K562 (cell line): ENCODE data around the gene NOD1. TPM values are rescaled to one million over a fixed set of nuclear protein-coding genes. Genes with fewer than 3 reads are reported as not detected.

Experiments
- CCAR2 ChIP-seq: fragments of 200-400 bp; formaldehyde crosslinking; IDR thresholded peaks from 2 replicates; pipeline ENCODE4 v1.6.1; 2017; ENCODE audit warnings: mild to moderate bottlenecking, low read depth, low read length
- CSDE1 ChIP-seq, 2 experiments: fragments of 450-650 bp; IDR thresholded peaks; 2 replicates each; pipeline ENCODE4 v1.6.1; 2016; ENCODE audit warnings: mild to moderate bottlenecking in 1 of 2
- HMGN3 ChIP-seq: IDR thresholded peaks from 2 replicates; pipeline ENCODE4 v1.6.1; 2011; ENCODE audit warnings: borderline replicate concordance, low read depth, mild to moderate bottlenecking, mixed read lengths, low read length; ENCODE audit not compliant: insufficient read length; ENCODE audit errors: extremely low read depth
- MECOM ChIP-seq: fragments of 250-450 bp; sonication (Bioruptor Pico); IDR thresholded peaks from 2 replicates; pipeline ENCODE4 v1.8.0; 2022; ENCODE audit warnings: inconsistent platforms
- MEIS2 ChIP-seq: fragments of 450-650 bp; IDR thresholded peaks from 2 replicates; pipeline ENCODE4 v1.6.1; 2014; ENCODE audit warnings: mild to moderate bottlenecking; ENCODE audit not compliant: partially characterized antibody
- PHB2 ChIP-seq: fragments of 450-650 bp; IDR thresholded peaks from 2 replicates; pipeline ENCODE4 v1.6.1; 2017; ENCODE audit warnings: low read depth
- SRSF3 ChIP-seq: fragments of 200-400 bp; formaldehyde crosslinking; IDR thresholded peaks from 2 replicates; pipeline ENCODE4 v1.6.1; 2016; ENCODE audit warnings: mild to moderate bottlenecking, low read length, moderate library complexity; ENCODE audit not compliant: insufficient read depth
- TFAM ChIP-seq: fragments of 250-450 bp; sonication (Bioruptor Pico); conservative IDR thresholded peaks from 2 replicates; pipeline ENCODE4 v1.5.0; 2021; ENCODE audit warnings: mild to moderate bottlenecking, moderate library complexity
- XRCC4 ChIP-seq: IDR thresholded peaks from one replicate; pipeline ENCODE4 v1.6.1; 2011; ENCODE audit not compliant: insufficient read depth, insufficient read length; ENCODE audit errors: extremely low read depth
- YY1 ChIP-seq, 3 experiments: IDR thresholded peaks; 2 replicates each; pipeline ENCODE4 v1.6.1; 2011; ENCODE audit warnings: low read length in 2 of 3, mild to moderate bottlenecking in 2 of 3, moderate library complexity in 2 of 3, borderline replicate concordance in 1 of 3, control low read depth in 1 of 3, low read depth in 1 of 3; ENCODE audit not compliant: insufficient read depth in 3 of 3, insufficient replicate concordance in 2 of 3, control insufficient read depth in 1 of 3, insufficient read length in 1 of 3; ENCODE audit errors: extremely low read depth in 1 of 3
- ZNF764 ChIP-seq: fragments of 250-450 bp; sonication (Bioruptor Pico); IDR thresholded peaks from 2 replicates; pipeline ENCODE4 v1.4.0; 2020; ENCODE audit warnings: low read depth, mild to moderate bottlenecking, moderate library complexity
- polyA plus RNA-seq, 8 experiments: library from polyadenylated mRNA; depleted of rRNA in 4 of 8; stranded (reverse) in 5 of 8; unstranded in 3 of 8; fragments of >200 nt; fragmentation: Nextera tagmentation in 2 of 8; fragmentation: Illumina TruSeq in 1 of 8; extraction: Ambion mirVana in 2 of 8; extraction: Trizol in 1 of 8; gene quantifications; 2 replicates each; pipeline versions ENCODE4 v1.2.1 to v1.2.3, GENCODE V29; 2011 to 2014; ENCODE audit warnings: inconsistent platforms in 1 of 8, missing spikeins in 1 of 8
- total RNA-seq, 7 experiments: library from RNA; depleted of rRNA in 6 of 7; stranded (reverse); fragments of >200 nt in 6 of 7; fragmentation: Illumina TruSeq in 2 of 7; extraction: Trizol in 2 of 7; gene quantifications; 2 replicates each; pipeline versions ENCODE4 v1.2.1 to v1.2.3, GENCODE V29; 2011 to 2021; ENCODE audit warnings: low replicate concordance in 1 of 7
- TF ChIP-seq, protein P1 (sequence below): fragments of 450-650 bp; IDR thresholded peaks from 2 replicates; pipeline ENCODE4 v1.6.1; 2016; ENCODE audit warnings: mild to moderate bottlenecking, moderate library complexity
- TF ChIP-seq, protein P2 (sequence below), 2 experiments: fragments of 450-650 bp in 1 of 2; sonication (generic) in 1 of 2; formaldehyde crosslinking in 1 of 2; IDR thresholded peaks in 1 of 2; conservative IDR thresholded peaks in 1 of 2; 2 replicates each; pipeline versions ENCODE4 v1.6.1 to v1.8.1; 2016 to 2023; ENCODE audit warnings: mild to moderate bottlenecking in 2 of 2, moderate library complexity in 2 of 2, inconsistent platforms in 1 of 2, missing genetic modification reagents in 1 of 2
- TF ChIP-seq, protein P3 (sequence below): IDR thresholded peaks from 2 replicates; pipeline ENCODE4 v1.6.1; 2014; ENCODE audit warnings: antibody characterized with exemption

Gene NOD1
- total and polyA plus RNA-seq, 9 of the 15 experiments (the other 6 are each of a cell fraction or from before 2014, with no cell fraction given) = 0.34 to 7.1 (median 4.7) TPM

GRCh38 chr7:30521532-30521931 is 42.9 kb upstream of the NOD1 start (continued):
- TF ChIP-seq, protein P1, sequence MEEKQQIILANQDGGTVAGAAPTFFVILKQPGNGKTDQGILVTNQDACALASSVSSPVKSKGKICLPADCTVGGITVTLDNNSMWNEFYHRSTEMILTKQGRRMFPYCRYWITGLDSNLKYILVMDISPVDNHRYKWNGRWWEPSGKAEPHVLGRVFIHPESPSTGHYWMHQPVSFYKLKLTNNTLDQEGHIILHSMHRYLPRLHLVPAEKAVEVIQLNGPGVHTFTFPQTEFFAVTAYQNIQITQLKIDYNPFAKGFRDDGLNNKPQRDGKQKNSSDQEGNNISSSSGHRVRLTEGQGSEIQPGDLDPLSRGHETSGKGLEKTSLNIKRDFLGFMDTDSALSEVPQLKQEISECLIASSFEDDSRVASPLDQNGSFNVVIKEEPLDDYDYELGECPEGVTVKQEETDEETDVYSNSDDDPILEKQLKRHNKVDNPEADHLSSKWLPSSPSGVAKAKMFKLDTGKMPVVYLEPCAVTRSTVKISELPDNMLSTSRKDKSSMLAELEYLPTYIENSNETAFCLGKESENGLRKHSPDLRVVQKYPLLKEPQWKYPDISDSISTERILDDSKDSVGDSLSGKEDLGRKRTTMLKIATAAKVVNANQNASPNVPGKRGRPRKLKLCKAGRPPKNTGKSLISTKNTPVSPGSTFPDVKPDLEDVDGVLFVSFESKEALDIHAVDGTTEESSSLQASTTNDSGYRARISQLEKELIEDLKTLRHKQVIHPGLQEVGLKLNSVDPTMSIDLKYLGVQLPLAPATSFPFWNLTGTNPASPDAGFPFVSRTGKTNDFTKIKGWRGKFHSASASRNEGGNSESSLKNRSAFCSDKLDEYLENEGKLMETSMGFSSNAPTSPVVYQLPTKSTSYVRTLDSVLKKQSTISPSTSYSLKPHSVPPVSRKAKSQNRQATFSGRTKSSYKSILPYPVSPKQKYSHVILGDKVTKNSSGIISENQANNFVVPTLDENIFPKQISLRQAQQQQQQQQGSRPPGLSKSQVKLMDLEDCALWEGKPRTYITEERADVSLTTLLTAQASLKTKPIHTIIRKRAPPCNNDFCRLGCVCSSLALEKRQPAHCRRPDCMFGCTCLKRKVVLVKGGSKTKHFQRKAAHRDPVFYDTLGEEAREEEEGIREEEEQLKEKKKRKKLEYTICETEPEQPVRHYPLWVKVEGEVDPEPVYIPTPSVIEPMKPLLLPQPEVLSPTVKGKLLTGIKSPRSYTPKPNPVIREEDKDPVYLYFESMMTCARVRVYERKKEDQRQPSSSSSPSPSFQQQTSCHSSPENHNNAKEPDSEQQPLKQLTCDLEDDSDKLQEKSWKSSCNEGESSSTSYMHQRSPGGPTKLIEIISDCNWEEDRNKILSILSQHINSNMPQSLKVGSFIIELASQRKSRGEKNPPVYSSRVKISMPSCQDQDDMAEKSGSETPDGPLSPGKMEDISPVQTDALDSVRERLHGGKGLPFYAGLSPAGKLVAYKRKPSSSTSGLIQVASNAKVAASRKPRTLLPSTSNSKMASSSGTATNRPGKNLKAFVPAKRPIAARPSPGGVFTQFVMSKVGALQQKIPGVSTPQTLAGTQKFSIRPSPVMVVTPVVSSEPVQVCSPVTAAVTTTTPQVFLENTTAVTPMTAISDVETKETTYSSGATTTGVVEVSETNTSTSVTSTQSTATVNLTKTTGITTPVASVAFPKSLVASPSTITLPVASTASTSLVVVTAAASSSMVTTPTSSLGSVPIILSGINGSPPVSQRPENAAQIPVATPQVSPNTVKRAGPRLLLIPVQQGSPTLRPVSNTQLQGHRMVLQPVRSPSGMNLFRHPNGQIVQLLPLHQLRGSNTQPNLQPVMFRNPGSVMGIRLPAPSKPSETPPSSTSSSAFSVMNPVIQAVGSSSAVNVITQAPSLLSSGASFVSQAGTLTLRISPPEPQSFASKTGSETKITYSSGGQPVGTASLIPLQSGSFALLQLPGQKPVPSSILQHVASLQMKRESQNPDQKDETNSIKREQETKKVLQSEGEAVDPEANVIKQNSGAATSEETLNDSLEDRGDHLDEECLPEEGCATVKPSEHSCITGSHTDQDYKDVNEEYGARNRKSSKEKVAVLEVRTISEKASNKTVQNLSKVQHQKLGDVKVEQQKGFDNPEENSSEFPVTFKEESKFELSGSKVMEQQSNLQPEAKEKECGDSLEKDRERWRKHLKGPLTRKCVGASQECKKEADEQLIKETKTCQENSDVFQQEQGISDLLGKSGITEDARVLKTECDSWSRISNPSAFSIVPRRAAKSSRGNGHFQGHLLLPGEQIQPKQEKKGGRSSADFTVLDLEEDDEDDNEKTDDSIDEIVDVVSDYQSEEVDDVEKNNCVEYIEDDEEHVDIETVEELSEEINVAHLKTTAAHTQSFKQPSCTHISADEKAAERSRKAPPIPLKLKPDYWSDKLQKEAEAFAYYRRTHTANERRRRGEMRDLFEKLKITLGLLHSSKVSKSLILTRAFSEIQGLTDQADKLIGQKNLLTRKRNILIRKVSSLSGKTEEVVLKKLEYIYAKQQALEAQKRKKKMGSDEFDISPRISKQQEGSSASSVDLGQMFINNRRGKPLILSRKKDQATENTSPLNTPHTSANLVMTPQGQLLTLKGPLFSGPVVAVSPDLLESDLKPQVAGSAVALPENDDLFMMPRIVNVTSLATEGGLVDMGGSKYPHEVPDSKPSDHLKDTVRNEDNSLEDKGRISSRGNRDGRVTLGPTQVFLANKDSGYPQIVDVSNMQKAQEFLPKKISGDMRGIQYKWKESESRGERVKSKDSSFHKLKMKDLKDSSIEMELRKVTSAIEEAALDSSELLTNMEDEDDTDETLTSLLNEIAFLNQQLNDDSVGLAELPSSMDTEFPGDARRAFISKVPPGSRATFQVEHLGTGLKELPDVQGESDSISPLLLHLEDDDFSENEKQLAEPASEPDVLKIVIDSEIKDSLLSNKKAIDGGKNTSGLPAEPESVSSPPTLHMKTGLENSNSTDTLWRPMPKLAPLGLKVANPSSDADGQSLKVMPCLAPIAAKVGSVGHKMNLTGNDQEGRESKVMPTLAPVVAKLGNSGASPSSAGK = no peak
- TF ChIP-seq SRSF3 (no peak), CCAR2 (no peak), HMGN3 (no peak), CSDE1 (IDR thresholded peaks at IDR 0.05) (no peak), MEIS2 (no peak), TFAM (CRISPR knock-in tag) (no peak), PHB2 (no peak), YY1 (IDR thresholded peaks at IDR 0.05; ENCODE audit: borderline replicate concordance in 1 of 3, control insufficient read depth in 1 of 3, extremely low read depth in 1 of 3, insufficient read depth in 3 of 3, insufficient read length in 1 of 3, insufficient replicate concordance in 2 of 3, low read depth in 1 of 3, low read length in 2 of 3) (peak in 1 of 3 experiments; percentile 10), XRCC4 (no peak), MECOM (CRISPR knock-in tag) (peak; percentile 88; the same call in 1 of the 2 replicates), ZNF764 (CRISPR knock-in tag) (no peak)
- TF ChIP-seq, protein P2, sequence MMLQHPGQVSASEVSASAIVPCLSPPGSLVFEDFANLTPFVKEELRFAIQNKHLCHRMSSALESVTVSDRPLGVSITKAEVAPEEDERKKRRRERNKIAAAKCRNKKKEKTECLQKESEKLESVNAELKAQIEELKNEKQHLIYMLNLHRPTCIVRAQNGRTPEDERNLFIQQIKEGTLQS (IDR thresholded peaks at IDR 0.05) = 0 out of 2 replicates have a peak, but pooled peaks have one; percentile 8
- TF ChIP-seq, protein P2 (CRISPR knock-in tag; conservative IDR thresholded peaks at IDR 0.05) = no peak
- TF ChIP-seq, protein P3, sequence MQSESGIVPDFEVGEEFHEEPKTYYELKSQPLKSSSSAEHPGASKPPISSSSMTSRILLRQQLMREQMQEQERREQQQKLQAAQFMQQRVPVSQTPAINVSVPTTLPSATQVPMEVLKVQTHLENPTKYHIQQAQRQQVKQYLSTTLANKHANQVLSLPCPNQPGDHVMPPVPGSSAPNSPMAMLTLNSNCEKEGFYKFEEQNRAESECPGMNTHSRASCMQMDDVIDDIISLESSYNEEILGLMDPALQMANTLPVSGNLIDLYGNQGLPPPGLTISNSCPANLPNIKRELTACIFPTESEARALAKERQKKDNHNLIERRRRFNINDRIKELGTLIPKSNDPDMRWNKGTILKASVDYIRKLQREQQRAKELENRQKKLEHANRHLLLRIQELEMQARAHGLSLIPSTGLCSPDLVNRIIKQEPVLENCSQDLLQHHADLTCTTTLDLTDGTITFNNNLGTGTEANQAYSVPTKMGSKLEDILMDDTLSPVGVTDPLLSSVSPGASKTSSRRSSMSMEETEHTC = no peak
